ENCODE measurements around the gene CETP.
"Not testable (repeated sequence)": the region's sequence is repeated elsewhere in the genome, so short reads cannot be mapped to it uniquely, and the experiment has no call there.

Gene CETP

DNA sequence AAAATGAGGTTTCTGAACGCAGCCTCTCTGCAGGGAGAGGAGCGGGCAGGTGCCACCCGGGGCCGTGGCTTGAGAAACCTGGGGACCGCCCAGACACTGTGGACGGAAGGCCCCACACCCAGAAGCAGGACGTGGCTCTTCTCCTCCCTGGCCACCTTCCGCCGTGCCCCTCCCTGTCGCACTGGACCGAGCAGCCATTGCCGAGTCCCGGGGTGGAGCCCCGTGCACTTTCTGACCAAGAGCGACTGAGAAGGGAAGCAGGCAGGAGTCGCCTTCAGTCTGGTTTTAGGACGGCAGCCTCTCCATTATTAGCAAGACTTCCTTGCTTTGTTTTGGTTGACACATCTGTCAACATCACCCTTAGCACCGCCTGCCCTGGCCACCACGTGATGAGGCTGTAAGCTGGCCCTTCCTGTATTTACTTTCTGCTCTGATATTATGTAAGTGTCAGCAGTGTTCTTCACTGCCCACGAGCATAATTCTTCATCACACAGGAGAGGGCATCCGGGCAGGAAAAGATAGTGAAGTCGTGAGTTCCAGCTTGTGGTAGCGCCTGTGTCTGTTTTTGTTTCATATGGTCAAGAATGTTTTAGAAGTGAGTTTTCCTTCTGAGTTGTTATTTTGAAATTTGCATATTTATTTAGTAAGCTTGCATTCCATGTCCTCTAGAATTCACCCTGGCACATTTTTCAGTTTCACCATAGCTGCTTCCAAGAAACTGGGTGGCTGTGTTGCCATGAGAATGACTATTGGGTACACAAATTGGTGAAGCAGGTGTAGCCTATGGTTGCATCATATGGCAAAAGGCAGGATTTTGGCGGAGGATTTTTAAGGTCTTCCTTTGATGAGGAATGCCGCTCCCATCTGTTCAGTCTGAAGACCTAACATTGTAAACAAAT lies 28.8 kb upstream of the CETP start:
- H3K4me1 ChIP-seq, result peaks cover 0 to 53% (median 23%) of the 10 kb centered on the region in 4 donors
- intact Hi-C loops (cut with DNase I; ENCODE audit: low total_unique reads), result loop anchor here (5.0 kb wide), 1 partner anchor 54 kb away; the partner anchor contains the start of gene NLRC5
- DNase-seq, result peak; percentile 91 to 94
- peak overlapping the region; percentile 64 to 97 for H3K4me3 ChIP-seq
- H3K27ac ChIP-seq, result peak overlapping the region; percentile 94 to 99
- TF ChIP-seq, protein P1, sequence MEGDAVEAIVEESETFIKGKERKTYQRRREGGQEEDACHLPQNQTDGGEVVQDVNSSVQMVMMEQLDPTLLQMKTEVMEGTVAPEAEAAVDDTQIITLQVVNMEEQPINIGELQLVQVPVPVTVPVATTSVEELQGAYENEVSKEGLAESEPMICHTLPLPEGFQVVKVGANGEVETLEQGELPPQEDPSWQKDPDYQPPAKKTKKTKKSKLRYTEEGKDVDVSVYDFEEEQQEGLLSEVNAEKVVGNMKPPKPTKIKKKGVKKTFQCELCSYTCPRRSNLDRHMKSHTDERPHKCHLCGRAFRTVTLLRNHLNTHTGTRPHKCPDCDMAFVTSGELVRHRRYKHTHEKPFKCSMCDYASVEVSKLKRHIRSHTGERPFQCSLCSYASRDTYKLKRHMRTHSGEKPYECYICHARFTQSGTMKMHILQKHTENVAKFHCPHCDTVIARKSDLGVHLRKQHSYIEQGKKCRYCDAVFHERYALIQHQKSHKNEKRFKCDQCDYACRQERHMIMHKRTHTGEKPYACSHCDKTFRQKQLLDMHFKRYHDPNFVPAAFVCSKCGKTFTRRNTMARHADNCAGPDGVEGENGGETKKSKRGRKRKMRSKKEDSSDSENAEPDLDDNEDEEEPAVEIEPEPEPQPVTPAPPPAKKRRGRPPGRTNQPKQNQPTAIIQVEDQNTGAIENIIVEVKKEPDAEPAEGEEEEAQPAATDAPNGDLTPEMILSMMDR (IDR thresholded peaks at IDR 0.05), result peak in 1 of 2 experiments; percentile 21
- H3K27me3 ChIP-seq, result no peaks in the 10 kb centered on the region
- no peaks in the 10 kb centered on the region for H3K9me3 ChIP-seq
- peaks cover 25 to 31% (median 30%) of the 10 kb centered on the region in 3 donors for H3K36me3 ChIP-seq

DNA sequence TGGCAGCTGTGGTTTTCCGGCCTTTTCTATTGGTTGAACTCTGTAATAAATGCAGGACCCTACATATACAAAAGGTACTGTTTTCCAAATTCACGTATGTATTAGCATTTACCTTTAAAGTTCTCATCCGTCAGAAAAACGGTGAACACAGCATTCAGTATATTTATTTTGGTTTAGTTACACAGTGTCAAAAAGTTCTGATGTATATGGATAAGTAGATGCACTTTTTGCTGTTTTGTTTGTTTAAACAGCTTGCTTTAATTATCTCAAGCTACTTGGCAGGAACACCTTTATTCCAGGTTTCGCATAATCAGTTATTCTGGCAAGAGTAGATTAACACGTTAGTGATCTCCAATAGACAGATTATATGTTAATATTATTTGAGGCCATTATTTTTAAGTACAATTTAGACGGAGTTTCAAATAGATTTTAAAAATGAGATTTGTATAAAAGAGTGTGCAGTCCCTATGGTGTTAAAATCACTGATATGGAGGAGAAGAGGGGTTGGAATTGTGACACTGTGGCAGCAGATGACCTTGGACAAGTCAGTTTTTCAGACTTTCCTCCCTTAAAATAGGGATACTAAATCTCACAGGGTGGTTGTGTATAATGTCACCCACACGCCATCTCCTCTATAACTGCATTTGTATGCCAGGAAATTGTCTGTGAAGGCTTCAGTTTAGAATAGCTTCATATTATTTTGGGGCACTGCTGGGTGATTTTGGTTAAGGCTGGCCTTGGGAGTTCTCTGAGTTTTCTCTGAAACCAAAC lies 27.7 kb upstream of the CETP start:
- no peak for DNase-seq
- Histone ChIP-seq H3K4me3 (peak overlapping the region; percentile 64 to 97), H3K27ac (peak overlapping the region; percentile 94 to 99), H3K4me1 (peaks cover 0 to 56% (median 23%) of the 10 kb centered on the region in 4 donors), H3K9me3 (no peaks in the 10 kb centered on the region), H3K36me3 (peaks cover 35 to 41% (median 41%) of the 10 kb centered on the region in 3 donors), H3K27me3 (no peaks in the 10 kb centered on the region)
- intact Hi-C loops (cut with DNase I; ENCODE audit: low total_unique reads), result loop anchor here (5.0 kb wide), 1 partner anchor 53 kb away; the partner anchor contains the start of gene NLRC5
- TF ChIP-seq, protein P1 (IDR thresholded peaks at IDR 0.05), result no peak

DNA sequence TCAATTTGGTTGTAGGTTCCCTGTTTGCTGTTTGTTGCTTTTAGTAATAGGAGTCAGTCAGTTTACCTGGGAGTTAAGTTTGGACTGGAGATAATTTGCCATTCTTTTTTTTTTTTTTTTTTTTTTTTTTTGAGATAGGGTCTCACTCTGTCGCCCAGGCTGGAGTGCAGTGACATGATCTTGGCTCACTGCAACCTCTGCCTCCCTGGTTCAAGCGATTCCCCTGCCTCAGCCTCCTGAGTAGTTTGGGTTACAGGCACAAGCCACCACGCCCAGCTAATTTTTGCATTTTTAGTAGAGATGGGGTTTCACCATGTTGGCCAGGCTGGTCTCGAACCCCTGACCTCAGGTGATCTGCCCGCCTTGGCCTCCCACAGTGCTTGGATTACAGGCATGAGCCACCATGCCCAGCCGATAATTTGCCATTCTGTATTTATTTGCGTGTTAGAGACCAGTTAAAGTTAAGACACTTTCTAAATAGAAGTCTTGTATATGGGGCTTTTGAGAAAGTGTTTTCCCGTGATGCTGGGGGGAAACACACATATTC lies 27.1 kb upstream of the CETP start:
- H3K27me3 ChIP-seq, result not testable (repeated sequence)

DNA sequence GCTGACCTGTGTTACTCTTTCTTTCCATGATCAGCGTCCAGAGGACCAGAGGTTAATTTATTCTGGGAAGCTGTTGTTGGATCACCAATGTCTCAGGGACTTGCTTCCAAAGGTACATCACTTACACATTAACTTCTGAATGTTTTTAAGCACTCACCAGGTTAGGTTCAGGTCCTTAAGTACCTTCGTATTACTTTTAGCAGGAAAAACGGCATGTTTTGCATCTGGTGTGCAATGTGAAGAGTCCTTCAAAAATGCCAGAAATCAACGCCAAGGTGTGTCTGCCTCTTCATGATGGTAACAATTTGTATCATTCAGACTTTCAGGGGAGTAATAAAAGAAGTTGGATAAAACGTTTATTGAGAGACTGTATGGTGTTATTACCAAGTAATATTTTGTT lies 26.5 kb upstream of the CETP start:
- DNase-seq, result peak in 1 of 2 donors; percentile 0
- Histone ChIP-seq H3K27ac (peak overlapping the region in 1 of 2 donors; percentile 99), H3K4me3 (peak overlapping the region; percentile 64 to 97), H3K36me3 (peaks cover 47 to 53% (median 52%) of the 10 kb centered on the region in 3 donors), H3K27me3 (no peaks in the 10 kb centered on the region), H3K4me1 (peaks cover 0 to 56% (median 23%) of the 10 kb centered on the region in 4 donors), H3K9me3 (no peaks in the 10 kb centered on the region)
- intact Hi-C loops (cut with DNase I; ENCODE audit: low total_unique reads), result loop anchor here (5.0 kb wide), 1 partner anchor 68 kb away; the partner anchor contains the start of gene SLC12A3
- TF ChIP-seq, protein P1 (IDR thresholded peaks at IDR 0.05), result no peak

More for the DNA sequence above, 27.1 kb upstream of the CETP start:
- DNase-seq, result peak in 1 of 2 donors; percentile 37
- H3K36me3 ChIP-seq, result peaks cover 42 to 48% (median 47%) of the 10 kb centered on the region in 3 donors
- peaks cover 0 to 56% (median 23%) of the 10 kb centered on the region in 4 donors for H3K4me1 ChIP-seq
- intact Hi-C loops (cut with DNase I; ENCODE audit: low total_unique reads), result loop anchor here (5.0 kb wide), 2 partner anchors 53 to 67 kb away; partner anchors contain the start of genes NLRC5 and SLC12A3
- not testable (repeated sequence) for H3K9me3 ChIP-seq
- H3K27ac ChIP-seq, result peak overlapping the region; percentile 94 to 99
- peak overlapping the region; percentile 64 to 97 for H3K4me3 ChIP-seq

DNA sequence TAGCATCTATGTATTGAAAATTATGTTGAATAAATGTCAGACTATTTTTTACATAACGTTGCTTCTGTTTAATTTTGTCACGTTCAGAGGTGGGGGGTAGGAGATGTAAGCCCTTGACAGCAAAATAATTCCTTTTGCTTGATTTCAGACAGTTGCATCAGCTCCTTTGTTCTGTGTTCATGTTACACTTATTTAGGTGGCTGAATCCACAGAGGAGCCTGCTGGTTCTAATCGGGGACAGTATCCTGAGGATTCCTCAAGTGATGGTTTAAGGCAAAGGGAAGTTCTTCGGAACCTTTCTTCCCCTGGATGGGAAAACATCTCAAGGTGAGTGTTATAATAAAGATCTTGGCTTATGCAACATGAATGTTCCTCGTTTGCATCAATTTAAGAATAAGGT lies 25.3 kb upstream of the CETP start:
- TF ChIP-seq, protein P1 (IDR thresholded peaks at IDR 0.05), result no peak
- Histone ChIP-seq H3K27ac (no peak overlapping the region), H3K4me3 (no peak overlapping the region), H3K9me3 (no peaks in the 10 kb centered on the region), H3K27me3 (no peaks in the 10 kb centered on the region), H3K36me3 (peaks cover 60 to 66% (median 65%) of the 10 kb centered on the region in 3 donors), H3K4me1 (peaks cover 0 to 48% (median 19%) of the 10 kb centered on the region in 4 donors)
- intact Hi-C loops (cut with DNase I; ENCODE audit: low total_unique reads), result loop anchor here (5.0 kb wide), 1 partner anchor 69 kb away; the partner anchor contains the start of gene SLC12A3
- no peak for DNase-seq
